ENCODE data around the gene FAM20A.

Gene FAM20A

DNA sequence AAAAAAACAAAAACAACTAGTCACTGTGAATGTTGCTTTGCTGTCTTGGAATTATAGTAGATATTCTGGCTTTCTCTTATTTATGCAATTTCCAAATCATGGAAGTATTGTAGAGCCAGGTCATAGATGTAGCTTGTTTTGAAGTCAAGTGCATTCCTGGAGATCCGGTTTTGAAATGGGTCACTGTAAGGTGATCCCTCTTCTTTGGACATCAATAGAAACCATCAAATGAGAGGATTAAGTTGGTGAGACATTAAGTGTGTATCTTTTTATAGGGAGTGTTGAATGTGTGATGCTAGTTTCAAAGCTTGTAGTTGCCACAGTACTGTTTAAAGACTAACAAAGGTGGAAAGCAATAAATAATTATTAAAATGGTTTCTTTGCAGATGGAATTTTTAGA lies 84.4 kb downstream of the FAM20A start:
- no peak for TF ChIP-seq CTCF (IDR thresholded peaks at IDR 0.05; ENCODE audit: extremely low read depth, insufficient read depth, missing control alignments)
- no peak for DNase-seq (ENCODE audit: low spot score)
- in situ Hi-C loops (cut with MboI; ENCODE audit: low pct_unique_long_range_greater_than_20kb, low sequenced_read_pairs, unreplicated experiment) = no loop called here

DNA sequence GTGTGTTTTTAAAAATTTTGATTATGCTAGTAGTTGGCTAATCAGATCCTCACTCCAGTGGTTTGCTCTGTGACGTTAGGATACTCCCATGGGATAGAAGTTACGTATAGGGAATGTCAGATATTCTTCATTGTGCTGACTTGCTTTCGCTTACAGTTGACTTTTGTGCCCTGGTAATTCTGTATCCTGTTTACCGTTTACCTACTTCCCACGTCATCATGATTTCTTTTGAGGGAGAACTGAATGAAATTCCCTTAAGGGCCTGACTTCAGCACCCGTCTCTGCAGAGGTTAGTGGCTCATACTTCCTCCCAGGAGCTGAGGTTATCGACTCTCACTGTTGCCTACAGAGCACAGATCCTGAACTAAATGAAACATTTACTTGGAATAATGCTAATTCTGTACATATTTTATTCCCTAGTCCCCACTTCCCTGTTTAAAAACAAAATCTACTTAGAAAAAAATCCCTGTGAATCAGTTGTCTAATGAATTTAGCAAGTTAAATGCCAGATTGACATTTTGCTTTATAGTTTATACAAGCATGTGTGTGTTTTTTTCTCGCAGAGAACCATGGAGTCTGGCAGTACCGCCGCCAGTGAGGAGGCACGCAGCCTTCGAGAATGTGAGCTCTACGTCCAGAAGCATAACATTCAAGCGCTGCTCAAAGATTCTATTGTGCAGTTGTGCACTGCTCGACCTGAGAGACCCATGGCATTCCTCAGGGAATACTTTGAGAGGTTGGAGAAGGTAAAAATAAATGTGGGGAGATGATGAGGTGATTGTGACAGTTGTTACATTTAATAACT lies 86.1 kb downstream of the FAM20A start:
- in situ Hi-C loops (cut with MboI; ENCODE audit: low pct_unique_long_range_greater_than_20kb, low sequenced_read_pairs, unreplicated experiment) = no loop called here
- TF ChIP-seq CTCF (IDR thresholded peaks at IDR 0.05; ENCODE audit: extremely low read depth, insufficient read depth, missing control alignments) = no peak
- no peak for DNase-seq (ENCODE audit: low spot score)

DNA sequence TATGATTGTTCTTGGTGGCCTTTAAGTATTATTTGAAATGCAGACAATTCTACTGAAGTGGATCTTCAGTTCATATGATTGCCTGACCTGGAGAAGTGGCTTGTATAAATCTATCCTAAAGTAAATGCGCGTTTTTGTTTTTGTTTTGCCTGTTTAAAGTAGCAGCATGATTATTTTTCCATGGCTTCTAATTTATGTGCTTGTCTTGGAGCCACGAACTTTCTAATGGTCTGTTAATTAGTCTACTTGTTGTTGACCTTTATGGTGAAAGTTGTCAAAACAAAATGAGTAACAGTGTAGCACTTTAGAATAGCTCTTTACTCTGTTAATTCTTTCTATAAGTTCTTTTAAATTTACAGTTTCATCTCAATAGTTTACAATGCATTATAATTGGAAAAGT lies 87.2 kb downstream of the FAM20A start:
- TF ChIP-seq CTCF (IDR thresholded peaks at IDR 0.05; ENCODE audit: extremely low read depth, insufficient read depth, missing control alignments) = no peak
- in situ Hi-C loops (cut with MboI; ENCODE audit: low pct_unique_long_range_greater_than_20kb, low sequenced_read_pairs, unreplicated experiment) = no loop called here
- no peak for DNase-seq (ENCODE audit: low spot score)

DNA sequence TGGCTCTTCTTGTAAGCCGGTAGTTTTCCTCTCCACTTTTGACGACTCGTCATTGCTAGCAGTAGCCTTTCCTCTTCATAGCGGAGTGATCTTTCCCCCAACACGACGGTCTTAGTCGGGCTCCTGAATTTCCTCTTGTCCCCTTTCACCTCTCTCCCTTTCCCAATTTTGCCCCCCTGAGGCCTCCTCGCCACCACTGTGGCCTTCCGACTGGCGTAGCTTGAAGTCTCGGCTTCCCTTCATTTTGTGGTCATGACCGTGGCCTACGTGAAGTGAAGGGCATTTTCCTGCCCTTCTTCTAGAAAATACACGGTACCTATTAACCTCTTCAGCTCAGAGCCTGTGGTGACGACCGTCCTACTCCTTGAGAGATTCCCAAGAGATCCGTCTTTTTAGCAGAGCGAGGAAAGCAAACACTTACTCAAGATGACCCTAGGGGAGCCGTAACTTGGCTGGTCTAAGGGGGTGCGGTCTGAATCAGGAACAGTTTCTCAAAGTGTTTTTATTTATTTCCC lies 88.2 kb downstream of the FAM20A start:
- no peak for TF ChIP-seq CTCF (IDR thresholded peaks at IDR 0.05; ENCODE audit: extremely low read depth, insufficient read depth, missing control alignments)
- in situ Hi-C loops (cut with MboI; ENCODE audit: low pct_unique_long_range_greater_than_20kb, low sequenced_read_pairs, unreplicated experiment) = no loop called here
- DNase-seq (ENCODE audit: low spot score) = no peak

GRCh38 chr17:68512247-68512959 lies 88.8 kb downstream of the FAM20A start, which contains the start of gene PRKAR1A:
TSS of gene PRKAR1A (plus strand) at chr17:68512430. CDS start at chr17:68515400, 2,970 bp downstream.
- DNase-seq (ENCODE audit: low spot score) = peak; percentile 98
- in situ Hi-C loops (cut with MboI; ENCODE audit: low pct_unique_long_range_greater_than_20kb, low sequenced_read_pairs, unreplicated experiment) = no loop called here
- no peak for TF ChIP-seq CTCF (IDR thresholded peaks at IDR 0.05; ENCODE audit: extremely low read depth, insufficient read depth, missing control alignments)

DNA sequence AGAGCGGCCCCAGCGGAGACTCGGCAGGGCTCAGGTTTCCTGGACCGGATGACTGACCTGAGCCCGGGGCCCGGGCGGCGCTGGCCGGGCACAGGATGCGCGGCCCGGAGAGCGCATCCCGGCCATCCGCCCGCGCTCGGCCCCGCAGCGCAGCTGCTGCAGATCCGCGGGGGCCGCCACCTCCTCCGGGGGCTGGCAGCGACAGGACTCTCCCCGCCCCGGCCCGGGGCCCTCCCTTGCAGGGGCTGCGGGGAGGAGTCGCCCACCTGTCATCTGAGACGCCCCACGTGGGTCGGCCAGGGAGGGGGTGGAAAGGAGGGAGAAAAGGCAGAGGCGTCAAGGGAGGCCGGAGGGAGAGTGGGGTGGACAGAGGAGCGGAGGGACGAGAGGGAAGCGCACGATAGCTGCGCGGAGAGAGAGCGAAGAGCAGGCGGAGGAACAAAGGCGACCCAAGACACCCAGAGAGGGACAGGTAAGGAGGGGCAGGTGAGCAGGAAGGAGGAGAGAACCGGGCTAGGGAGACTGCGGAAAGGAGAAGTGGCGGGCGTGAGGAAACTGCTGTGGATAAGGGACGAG lies 89.4 kb downstream of the FAM20A start:
- TF ChIP-seq CTCF (IDR thresholded peaks at IDR 0.05; ENCODE audit: extremely low read depth, insufficient read depth, missing control alignments) = no peak
- DNase-seq (ENCODE audit: low spot score) = peak; percentile 83
- in situ Hi-C loops (cut with MboI; ENCODE audit: low pct_unique_long_range_greater_than_20kb, low sequenced_read_pairs, unreplicated experiment) = no loop called here

Data from GM13977 (cell line).